ENCODE measurements around the gene DNM3. TPM values are rescaled to one million over a fixed set of nuclear protein-coding genes. Genes with fewer than 3 reads are reported as not detected.

Gene DNM3
- total RNA-seq, 1 experiment from 2014 or later, result 2.7 TPM

DNA sequence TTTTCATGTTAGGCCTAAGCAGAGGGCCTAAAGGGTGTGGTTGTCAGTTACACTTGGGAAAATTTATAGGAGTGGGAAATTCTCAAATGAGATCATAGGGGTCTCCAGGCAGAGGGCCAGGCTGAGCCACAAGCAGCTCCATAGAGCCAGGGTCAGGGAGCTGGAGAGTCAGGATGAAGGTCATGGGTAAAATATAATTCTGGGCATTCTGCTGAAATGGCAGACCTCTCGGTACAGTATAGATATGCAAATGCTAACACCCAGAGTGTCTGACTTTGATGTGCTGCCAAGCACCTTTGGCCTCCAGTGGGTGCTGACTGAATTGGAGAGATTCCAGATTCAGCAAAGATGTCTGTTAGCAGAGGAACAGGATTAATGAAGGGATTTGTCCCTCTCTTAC lies 40.1 kb downstream of the DNM3 start:
- H2BK15ac ChIP-seq (ENCODE audit: low read depth, low read length), result no peak overlapping the region
- H3K4me2 ChIP-seq (ENCODE audit: insufficient read depth, insufficient read length, low read length), result no peak overlapping the region
- H3K79me2 ChIP-seq (ENCODE audit: insufficient read depth, low read length), result no peaks in the 10 kb centered on the region
- no peak overlapping the region for H4K91ac ChIP-seq (ENCODE audit: insufficient read length, low read depth, low read length)
- H4K8ac ChIP-seq (replicated peaks; ENCODE audit: insufficient read length, low read depth, low read length), result no peak overlapping the region
- H2AFZ ChIP-seq (ENCODE audit: low read length), result no peak overlapping the region
- H3K4ac ChIP-seq (ENCODE audit: low read depth, low read length), result no peak overlapping the region
- no peak overlapping the region for H4K5ac ChIP-seq (ENCODE audit: insufficient read length, low read depth, low read length)
- H3K14ac ChIP-seq (ENCODE audit: insufficient read depth, low read length), result no peak overlapping the region
- no peak overlapping the region; a peak in 1 of 7 replicates for H3K27ac Mint-ChIP-seq
- H3K23ac ChIP-seq (ENCODE audit: insufficient read length, low read depth, low read length), result no peak overlapping the region
- no peaks in the 10 kb centered on the region for H4K20me1 ChIP-seq (ENCODE audit: control insufficient read depth, insufficient read depth, insufficient read length)
- H3K9me3 ChIP-seq (ENCODE audit: control insufficient read depth, low read depth, low read length), result no peaks in the 10 kb centered on the region
- H3K27me3 ChIP-seq (ENCODE audit: insufficient read depth, low read length), result no peaks in the 10 kb centered on the region
- H3K18ac ChIP-seq (ENCODE audit: insufficient read length, low read depth, low read length), result no peak overlapping the region
- H3K4me3 Mint-ChIP-seq, result no peak overlapping the region
- TF ChIP-seq, protein P1, sequence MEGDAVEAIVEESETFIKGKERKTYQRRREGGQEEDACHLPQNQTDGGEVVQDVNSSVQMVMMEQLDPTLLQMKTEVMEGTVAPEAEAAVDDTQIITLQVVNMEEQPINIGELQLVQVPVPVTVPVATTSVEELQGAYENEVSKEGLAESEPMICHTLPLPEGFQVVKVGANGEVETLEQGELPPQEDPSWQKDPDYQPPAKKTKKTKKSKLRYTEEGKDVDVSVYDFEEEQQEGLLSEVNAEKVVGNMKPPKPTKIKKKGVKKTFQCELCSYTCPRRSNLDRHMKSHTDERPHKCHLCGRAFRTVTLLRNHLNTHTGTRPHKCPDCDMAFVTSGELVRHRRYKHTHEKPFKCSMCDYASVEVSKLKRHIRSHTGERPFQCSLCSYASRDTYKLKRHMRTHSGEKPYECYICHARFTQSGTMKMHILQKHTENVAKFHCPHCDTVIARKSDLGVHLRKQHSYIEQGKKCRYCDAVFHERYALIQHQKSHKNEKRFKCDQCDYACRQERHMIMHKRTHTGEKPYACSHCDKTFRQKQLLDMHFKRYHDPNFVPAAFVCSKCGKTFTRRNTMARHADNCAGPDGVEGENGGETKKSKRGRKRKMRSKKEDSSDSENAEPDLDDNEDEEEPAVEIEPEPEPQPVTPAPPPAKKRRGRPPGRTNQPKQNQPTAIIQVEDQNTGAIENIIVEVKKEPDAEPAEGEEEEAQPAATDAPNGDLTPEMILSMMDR (conservative IDR thresholded peaks at IDR 0.05), result no peak
- no peak overlapping the region for H3K56ac ChIP-seq (ENCODE audit: insufficient read length, low read depth, low read length)
- H2BK12ac ChIP-seq (ENCODE audit: insufficient read length, low read depth, low read length), result no peak overlapping the region
- no peak overlapping the region for H2BK20ac ChIP-seq (ENCODE audit: low read depth, low read length, poor library complexity, severe bottlenecking)
- H3K27ac ChIP-seq (ENCODE audit: insufficient read length, low read depth, low read length), result no peak overlapping the region
- no peak overlapping the region for H2BK120ac ChIP-seq (ENCODE audit: low read depth, low read length, poor library complexity, severe bottlenecking)
- H3K36me3 Mint-ChIP-seq (ENCODE audit: insufficient read depth in 1 of 3, low read depth in 3 of 3), result no peaks in the 10 kb centered on the region
- no peaks in the 10 kb centered on the region for H3K27me3 Mint-ChIP-seq (ENCODE audit: low read depth)
- H3K79me1 ChIP-seq (ENCODE audit: insufficient read depth, low read depth, low read length, poor library complexity, severe bottlenecking), result no peaks in the 10 kb centered on the region
- WGBS (ENCODE audit: extremely low coverage, insufficient read length, low lambda C conversion rate), result no CpG with 5 or more reads among the region's 1 CpG
- H3K9ac ChIP-seq (ENCODE audit: extremely low read depth, insufficient read length, low read length), result no peak overlapping the region
- no peak for DNase-seq
- no peaks in the 10 kb centered on the region for H3K23me2 ChIP-seq (ENCODE audit: insufficient read length, low read depth, low read length, poor library complexity, severe bottlenecking)
- no peaks in the 10 kb centered on the region for H3K9me3 Mint-ChIP-seq
- H2BK5ac ChIP-seq (ENCODE audit: insufficient read length, low read length), result no peak overlapping the region
- peaks cover 7% of the 10 kb centered on the region in 2 experiments for H3K4me1 Mint-ChIP-seq
- H2AK5ac ChIP-seq (ENCODE audit: insufficient read length, low read length), result no peak overlapping the region
- H3T11ph ChIP-seq (ENCODE audit: low read length), result no peak overlapping the region
- H3K4me1 ChIP-seq (ENCODE audit: insufficient read depth, low read length), result no peaks in the 10 kb centered on the region
